ENCODE results near the gene C11orf16.
A peak's percentile ranks its signal among the peaks of the same experiment; 100 is the strongest.
"Not testable (repeated sequence)": the region's sequence is repeated elsewhere in the genome, so short reads cannot be mapped to it uniquely, and the experiment has no call there.

The C11orf16 gene

DNA sequence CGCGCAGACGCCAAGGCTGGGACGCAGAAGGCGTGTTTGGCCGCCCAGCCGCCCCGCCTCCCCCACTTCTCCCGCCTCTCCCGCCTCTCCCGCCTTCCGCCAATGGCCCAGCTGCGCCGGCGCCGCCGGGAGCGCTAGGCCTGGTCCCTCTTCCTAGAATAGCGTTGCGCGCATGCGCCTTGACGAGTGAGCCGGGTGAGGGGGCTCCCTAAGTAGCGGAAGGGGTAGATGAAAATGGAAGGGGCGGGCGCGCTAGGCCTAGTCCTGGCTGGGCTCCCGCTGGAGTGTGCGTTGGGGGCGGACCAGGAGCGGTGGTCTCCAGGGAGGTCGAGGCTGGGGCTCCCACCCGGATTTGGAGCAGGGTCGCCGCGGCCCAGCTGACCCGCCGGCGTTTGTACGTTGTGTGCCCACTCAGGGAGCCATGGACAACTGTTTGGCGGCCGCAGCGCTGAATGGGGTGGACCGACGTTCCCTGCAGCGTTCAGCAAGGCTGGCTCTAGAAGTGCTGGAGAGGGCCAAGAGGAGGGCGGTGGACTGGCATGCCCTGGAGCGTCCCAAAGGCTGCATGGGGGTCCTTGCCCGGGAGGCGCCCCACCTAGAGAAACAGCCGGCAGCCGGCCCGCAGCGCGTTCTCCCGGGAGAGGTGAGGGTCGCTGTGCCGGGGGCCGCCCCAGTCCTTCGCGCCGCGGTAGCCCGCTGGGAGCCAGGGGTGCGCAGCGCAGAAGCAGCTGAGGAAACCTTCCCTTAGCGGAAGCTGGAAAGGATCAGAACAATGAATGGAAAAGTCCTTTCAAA lies 21.5 kb downstream of the C11orf16 start, which contains the start of gene AKIP1:
Gene AKIP1, plus strand, starts transcription at position 161 of the 795 bp plus-strand sequence. Its CDS starts 261 bp downstream, at position 422.
- peak; percentile 97 for DNase-seq (ENCODE audit: low read depth)
- TF ChIP-seq, protein P1, sequence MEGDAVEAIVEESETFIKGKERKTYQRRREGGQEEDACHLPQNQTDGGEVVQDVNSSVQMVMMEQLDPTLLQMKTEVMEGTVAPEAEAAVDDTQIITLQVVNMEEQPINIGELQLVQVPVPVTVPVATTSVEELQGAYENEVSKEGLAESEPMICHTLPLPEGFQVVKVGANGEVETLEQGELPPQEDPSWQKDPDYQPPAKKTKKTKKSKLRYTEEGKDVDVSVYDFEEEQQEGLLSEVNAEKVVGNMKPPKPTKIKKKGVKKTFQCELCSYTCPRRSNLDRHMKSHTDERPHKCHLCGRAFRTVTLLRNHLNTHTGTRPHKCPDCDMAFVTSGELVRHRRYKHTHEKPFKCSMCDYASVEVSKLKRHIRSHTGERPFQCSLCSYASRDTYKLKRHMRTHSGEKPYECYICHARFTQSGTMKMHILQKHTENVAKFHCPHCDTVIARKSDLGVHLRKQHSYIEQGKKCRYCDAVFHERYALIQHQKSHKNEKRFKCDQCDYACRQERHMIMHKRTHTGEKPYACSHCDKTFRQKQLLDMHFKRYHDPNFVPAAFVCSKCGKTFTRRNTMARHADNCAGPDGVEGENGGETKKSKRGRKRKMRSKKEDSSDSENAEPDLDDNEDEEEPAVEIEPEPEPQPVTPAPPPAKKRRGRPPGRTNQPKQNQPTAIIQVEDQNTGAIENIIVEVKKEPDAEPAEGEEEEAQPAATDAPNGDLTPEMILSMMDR (conservative IDR thresholded peaks at IDR 0.05; ENCODE audit: low read depth, low read length) = no peak
- H3K4me3 ChIP-seq (ENCODE audit: low read depth, low read length) = peak within 1 kb of the TSS; percentile 87

GRCh38 chr11:8910649-8911026 lies 22.1 kb downstream of the C11orf16 start:
- H3K4me3 ChIP-seq (ENCODE audit: low read depth, low read length) = peak overlapping the region; percentile 87
- TF ChIP-seq, protein P1 (conservative IDR thresholded peaks at IDR 0.05; ENCODE audit: low read depth, low read length) = no peak
- DNase-seq (ENCODE audit: low read depth) = no peak

- no peak overlapping the region for H3K4me3 ChIP-seq (ENCODE audit: low read depth, low read length)
- no peak for DNase-seq (ENCODE audit: low read depth)
- TF ChIP-seq, protein P1 (conservative IDR thresholded peaks at IDR 0.05; ENCODE audit: low read depth, low read length) = no peak
Measured at GRCh38 chr11:8908099-8908498, 24.6 kb downstream of the C11orf16 start.

- H3K4me3 ChIP-seq (ENCODE audit: low read depth, low read length) = no peak overlapping the region
- TF ChIP-seq, protein P1 (conservative IDR thresholded peaks at IDR 0.05; ENCODE audit: low read depth, low read length) = no peak
- DNase-seq (ENCODE audit: low read depth) = no peak
Measured at GRCh38 chr11:8907116-8907515, 25.6 kb downstream of the C11orf16 start.

GRCh38 chr11:8905528-8906165 lies 27.1 kb downstream of the C11orf16 start:
- peak; percentile 91 for DNase-seq (ENCODE audit: low read depth)
- TF ChIP-seq, protein P1 (conservative IDR thresholded peaks at IDR 0.05; ENCODE audit: low read depth, low read length) = no peak
- no peak overlapping the region for H3K4me3 ChIP-seq (ENCODE audit: low read depth, low read length)

DNA sequence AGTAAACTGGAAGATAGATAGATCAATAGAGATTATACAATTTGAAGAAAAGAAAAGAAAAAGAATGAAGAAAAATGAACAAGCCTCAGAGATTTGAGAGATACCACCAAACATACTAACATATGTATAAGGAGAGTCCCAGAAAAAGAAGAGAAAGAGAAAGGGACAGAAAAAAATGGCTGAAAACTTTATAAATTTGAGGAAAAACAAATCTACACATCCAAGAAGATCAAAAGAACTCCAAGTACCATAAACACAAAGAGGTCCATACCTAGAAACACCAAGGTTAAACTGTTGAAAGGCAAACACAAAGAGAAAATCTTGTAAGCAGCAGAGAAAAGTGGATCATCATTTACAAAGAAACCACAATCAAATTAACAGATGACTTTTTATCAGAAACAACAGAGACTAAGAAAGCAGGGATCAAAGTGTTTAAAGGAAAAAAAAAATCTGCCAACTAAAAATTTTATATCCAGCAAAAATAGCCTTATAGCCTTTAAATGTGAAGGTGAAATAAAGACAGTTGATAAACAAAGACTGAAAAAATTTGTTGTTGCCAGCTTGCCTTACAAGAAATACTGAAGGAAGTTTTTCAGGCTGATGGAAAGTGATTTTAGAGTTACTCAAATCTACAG lies 33.5 kb downstream of the C11orf16 start:
- DNase-seq (ENCODE audit: low read depth) = no peak
- no peak overlapping the region for H3K4me3 ChIP-seq (ENCODE audit: low read depth, low read length)
- TF ChIP-seq, protein P1 (conservative IDR thresholded peaks at IDR 0.05; ENCODE audit: low read depth, low read length) = no peak

DNA sequence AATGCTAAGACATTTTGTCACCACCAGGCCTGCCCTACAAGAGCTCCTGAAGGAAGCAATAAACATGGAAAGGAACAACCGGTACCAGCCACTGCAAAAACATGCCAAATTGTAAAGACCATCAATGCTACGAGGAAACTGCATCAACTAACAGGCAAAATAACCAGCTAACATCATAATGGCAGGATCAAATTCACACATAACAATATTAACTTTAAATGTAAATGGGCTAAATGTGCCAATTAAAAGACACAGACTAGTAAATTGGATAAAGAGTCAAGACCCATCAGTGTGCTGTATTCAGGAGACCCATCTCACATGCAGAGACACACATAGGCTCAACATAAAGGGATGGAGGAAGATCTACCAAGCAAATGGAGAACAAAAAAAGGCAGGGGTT lies 41.6 kb downstream of the C11orf16 start:
- H3K4me3 ChIP-seq (ENCODE audit: low read depth, low read length); DNase-seq (ENCODE audit: low read depth): not testable (repeated sequence)
